ENCODE results near the gene SLC25A6.
"Not testable (repeated sequence)": the region's sequence is repeated elsewhere in the genome, so short reads cannot be mapped to it uniquely, and the experiment has no call there.

SLC25A6 gene

GRCh38 chrX:1389993-1390285, 2.0 kb downstream of the SLC25A6 start:
- DNase-seq (ENCODE audit: low read depth, low spot score), result no peak

DNA sequence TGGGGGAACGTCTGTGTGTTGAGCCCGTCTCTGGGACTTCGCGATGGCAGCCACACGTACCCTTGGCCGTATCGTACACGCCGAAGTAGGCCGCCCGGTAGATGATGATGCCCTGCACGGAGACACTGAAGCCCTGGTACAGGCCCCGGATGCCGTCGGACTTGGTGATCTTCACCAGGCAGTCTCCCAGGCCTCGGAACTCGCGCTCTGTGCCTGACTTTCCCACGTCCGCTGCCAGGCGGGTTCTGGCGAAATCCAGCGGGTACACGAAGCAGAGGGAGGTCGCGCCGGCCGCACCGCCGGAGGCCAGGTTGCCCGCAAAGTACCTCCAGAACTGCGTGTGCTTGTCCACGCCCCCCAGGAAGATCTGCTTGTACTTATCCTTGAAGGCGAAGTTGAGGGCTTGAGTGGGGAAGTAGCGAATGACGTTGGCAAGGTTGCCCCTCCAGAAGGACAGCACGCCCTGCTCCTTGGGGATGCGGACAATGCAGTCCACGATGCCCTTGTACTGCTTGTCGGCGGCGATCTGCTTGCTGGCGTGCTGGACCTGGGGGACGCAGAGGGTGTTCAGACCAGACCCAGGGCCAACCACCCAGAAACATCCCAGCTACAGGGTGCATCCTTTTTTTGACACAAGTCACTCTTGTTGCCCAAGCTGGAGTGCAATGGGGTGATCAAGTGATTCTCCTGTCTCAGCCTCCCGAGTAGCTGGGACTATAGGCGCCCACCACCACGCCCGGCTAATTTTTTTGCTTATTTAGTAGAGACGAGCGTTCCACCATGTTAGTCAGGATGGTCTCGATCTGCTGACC, 2.5 kb downstream of the SLC25A6 start:
- DNase-seq (ENCODE audit: low read depth, low spot score), result no peak

GRCh38 chrX:1388651-1389050, 3.3 kb downstream of the SLC25A6 start:
- DNase-seq (ENCODE audit: low read depth, low spot score), result no peak

DNA sequence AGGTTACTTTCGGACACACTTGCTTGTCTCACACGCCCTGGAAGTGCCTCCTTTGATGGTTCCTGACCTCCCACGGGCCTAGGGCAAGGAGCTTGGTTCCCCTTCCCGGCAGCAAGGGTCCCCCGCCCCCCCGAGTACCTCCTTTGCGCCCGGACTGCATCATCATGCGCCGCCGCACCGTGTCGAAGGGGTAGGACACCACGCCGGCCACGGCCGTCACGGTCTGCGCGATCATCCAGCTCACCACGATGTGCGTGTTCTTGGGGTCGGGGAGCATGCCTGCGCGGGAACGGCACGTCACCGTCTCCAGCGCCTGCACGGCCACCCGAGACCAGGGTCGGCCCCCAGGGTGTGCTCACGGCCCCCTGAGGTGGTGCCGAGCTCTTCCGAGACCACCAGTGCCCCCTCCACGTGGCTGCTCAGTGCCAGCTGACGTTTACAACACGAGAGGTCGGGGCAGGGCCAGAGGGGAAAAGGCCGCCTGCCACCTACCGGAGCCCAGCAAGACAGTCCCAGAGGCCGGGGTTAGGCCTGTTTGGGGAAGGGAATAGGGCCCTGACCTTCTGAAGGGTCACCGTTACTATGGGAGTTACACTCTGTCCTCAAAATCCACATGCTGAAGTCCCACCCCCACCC, 4.7 kb downstream of the SLC25A6 start:
- no peak for DNase-seq (ENCODE audit: low read depth, low spot score)

DNA sequence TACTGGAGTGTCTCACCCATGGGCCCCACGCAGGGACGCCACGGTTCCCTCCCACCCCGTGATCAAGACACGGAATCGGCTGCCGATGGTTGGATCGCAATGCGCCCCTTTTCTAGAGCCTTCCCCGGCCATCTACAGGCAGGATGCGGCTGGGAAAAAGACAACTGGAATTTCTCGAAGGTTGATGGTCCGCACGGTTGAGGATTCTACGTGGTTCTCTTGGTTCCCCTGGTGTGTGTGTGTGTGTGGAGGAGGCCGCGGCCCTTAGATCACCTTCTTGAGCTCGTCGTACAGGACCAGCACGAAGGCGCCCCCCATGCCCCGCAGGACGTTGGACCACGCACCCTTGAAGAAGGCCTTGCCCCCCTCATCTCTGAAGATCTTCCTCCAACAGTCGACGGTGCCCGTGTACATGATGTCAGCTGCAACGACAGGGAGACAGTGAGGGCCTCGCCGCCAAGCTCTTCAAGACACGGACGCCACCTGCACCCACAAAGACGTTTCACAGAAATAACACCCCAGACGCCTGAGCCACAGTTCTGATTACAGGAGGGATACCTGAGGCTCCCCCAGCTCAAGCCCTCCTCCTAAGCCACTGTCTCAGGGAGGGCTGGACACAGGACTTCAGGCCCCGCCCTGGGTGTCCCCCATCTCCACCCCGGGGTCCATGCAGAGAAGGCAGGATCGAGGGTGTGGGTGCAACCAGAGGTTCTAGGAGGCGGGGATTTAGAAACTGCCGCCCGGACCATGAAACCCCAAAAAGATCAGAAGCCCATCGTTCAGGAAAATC, 5.4 kb downstream of the SLC25A6 start:
- DNase-seq (ENCODE audit: low read depth, low spot score), result no peak

DNA sequence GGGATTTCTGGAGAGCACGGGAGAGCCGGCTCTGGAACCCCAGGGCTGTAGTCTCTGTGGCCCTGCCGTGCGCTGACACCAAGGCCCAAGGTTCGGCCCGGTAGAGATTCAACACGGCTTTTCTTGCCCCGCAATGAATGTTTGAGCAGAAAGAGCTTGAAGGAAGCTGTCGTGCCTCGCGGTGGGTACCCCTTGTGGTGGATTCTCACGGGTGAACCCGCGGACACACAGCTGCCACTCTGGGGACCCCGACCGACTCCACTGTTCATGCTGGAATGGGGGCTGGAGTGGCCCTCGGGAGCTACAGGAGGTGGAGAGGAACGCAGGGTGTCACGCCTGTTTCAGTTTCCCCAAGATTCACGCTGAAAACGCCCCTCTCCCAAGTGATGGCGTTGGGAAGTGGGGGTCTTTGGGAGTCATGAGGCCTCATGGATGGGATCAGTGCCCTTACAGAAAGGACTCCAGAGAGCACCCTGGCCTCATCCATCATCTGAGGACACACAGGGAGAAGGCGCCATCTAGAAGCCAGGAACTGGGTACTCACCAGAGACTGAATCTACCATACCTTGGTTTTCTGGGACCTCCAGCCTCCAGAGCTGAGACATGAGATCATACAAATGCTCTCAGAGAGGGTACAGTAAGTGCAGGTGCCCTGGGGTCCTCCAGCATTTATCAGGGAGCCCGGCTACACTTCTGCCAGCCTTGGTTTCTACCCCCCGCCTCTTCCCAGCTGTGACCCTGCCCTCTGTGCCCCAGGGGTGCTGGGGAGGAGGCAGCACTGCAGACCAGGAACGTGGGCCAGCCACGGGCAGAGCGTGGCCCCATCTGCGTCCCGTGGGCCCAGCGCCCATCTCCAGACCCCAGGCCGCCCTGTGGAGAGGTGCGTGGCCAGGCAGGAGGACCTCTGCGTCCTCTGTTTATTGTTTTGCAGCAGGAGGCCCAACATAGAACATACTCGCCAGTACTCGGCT, 6.4 kb downstream of the SLC25A6 start:
- DNase-seq (ENCODE audit: low read depth, low spot score), result no peak

GRCh38 chrX:1384658-1385252, 7.2 kb downstream of the SLC25A6 start:
- no peak for DNase-seq (ENCODE audit: low read depth, low spot score)

GRCh38 chrX:1380672-1381233, 11.2 kb downstream of the SLC25A6 start:
- no peak for DNase-seq (ENCODE audit: low read depth, low spot score)

- DNase-seq (ENCODE audit: low read depth, low spot score), result no peak
Observed at GRCh38 chrX:1378306-1378759, 13.6 kb downstream of the SLC25A6 start.

DNA sequence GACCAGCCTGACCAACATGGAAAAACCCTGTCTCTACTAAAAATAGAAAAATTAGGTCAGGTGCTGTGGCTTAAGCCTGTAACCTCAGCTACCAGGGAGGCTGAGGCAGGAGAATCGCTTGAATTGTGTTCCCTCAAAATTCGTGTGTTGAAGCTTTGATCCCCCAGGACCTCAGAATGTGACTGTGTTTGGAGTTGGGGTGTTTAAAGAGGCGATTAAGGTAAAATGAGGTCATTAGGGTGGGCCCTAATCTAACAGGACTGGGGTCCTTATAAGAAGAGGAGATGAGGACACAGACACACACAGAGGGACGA, 23.6 kb downstream of the SLC25A6 start:
- no peak for DNase-seq (ENCODE audit: low read depth, low spot score)

- not testable (repeated sequence) for DNase-seq (ENCODE audit: low read depth, low spot score)
Observed at GRCh38 chrX:1366363-1366762, 25.6 kb downstream of the SLC25A6 start.

GRCh38 chrX:1361910-1362309, 30.0 kb downstream of the SLC25A6 start:
- no peak for DNase-seq (ENCODE audit: low read depth, low spot score)

DNA sequence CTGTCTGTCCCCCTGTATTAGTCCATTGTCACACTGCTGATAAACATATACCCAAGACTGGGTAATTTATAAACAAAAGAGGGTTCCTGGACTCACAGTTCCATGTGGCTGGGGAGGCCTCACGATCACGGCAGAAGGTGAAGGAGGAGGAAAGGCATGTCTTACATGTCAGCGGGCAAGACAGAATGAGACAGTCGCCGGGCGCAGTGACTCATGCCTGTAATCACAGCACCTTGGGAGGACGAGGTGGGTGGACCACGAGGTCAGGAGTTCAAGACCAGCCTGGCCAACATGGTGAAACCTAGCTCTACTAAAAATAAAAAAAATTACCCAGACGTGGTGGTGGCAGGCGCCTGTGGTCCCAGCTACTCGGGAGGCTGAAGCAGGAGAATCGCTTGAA, 30.6 kb downstream of the SLC25A6 start:
- DNase-seq (ENCODE audit: low read depth, low spot score), result no peak

- no peak for DNase-seq (ENCODE audit: low read depth, low spot score)
Observed at GRCh38 chrX:1360171-1360570, 31.7 kb downstream of the SLC25A6 start.

- no peak for DNase-seq (ENCODE audit: low read depth, low spot score)
Observed at GRCh38 chrX:1359477-1359873, 32.4 kb downstream of the SLC25A6 start.

DNA sequence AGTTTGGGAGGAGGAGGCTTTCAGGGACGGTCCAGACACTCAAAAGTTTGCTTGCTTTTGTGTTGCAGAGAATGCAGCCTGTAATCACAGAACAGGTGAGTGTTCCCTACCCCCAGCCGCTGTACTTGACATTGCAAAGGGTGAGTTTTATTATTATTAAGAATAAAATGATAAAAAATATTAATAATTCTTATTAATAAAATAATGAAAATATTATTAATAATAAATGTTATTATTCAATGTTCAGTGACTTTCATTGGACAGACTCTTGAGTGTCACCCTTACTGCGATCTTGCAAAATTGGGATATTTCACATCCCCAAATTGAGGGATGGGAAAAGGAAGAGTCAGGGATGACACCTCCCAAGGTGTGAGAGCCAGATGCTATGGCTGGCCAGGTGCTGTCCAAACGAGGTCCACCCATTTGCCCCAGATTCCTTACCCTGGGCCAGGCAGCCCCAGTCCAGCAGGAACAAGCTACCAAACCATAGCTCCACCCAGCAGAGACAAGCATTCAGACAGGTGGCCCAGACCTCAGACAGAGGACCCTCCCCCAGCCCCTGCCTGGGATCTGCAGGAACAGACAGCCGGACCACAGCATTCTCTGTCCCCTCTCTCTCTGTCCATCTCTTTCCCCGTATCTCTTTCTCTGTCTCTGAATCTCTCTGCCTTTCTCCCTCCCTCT, 33.0 kb downstream of the SLC25A6 start:
- DNase-seq (ENCODE audit: low read depth, low spot score), result no peak

DNA sequence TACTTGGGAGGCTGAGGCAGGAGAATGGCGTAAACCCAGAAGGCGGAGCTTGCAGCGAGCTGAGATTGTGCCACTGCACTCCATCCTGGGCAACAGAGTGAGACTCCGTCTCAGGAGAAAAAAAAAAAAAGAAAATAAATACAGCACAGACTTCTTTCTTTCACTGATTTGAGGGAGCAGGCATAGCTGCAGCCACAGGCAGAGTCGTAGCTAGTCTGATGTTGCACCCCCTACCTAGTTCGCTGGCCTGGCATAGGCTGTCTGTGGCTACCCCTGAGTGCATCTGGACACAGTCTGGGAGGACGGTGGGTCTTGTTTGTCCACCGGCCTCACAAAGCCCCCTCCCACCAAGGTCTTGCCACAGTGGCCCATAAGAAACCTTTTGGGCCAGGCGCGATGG, 33.9 kb downstream of the SLC25A6 start:
- no peak for DNase-seq (ENCODE audit: low read depth, low spot score)

DNA sequence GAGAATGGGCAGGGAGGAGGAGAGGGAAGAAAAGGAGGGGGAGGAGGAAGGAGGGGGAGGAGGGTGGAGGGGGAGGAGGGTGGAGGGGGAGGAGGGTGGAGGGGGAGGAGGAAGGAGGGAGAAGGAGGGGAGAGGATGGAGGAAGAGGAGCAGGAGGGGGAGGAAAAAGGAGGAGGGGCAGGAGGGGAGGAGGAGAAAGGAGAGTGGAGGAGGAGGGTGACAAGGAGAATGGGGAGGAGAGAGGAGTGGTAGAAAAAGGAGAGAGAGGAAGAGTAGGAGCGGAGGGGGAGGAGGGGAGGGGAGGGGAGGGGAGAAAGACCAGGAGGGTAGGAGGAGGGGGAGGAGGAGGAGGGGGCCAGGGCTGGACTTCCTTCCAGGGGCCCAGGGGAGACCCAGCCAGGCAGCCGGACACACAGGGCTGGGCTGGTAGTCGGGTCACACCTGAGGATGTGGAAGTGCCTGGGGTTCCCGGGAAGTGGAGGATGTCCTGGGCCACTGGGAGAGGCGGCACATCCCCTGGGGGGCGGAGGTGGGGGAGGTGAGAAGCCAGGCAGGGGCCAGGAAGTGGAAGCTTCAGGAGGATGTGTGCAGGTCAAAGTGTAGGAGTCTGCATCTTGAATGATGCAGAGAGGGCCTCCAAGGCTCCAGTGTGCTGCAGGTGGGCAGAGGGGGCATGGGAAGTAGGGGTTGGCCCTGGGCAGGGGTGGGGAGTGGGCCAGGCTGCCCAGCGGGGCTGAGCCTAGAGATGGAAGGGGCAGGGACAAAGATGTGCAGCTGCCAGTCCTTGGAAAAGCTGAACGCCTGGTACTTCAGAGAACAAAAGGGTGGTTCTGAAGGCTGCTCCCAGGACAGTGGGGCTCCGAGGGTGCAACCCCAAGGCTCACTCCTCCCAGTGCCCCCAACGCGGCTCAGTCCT, 36.5 kb downstream of the SLC25A6 start:
- no peak for DNase-seq (ENCODE audit: low read depth, low spot score)

Measured in iPS DF 19.7 (cell line).